NT2/D1 (cell line): ENCODE data around the gene SPRR4.

ENCODE experiments used
- SUZ12 ChIP-seq: IDR thresholded peaks from 2 replicates; pipeline ENCODE4 v1.6.1; 2011; ENCODE audit not compliant: insufficient read length, insufficient read depth; ENCODE audit errors: extremely low read depth
- YY1 ChIP-seq: IDR thresholded peaks from 2 replicates; pipeline ENCODE4 v1.6.1; 2011; ENCODE audit not compliant: insufficient read length, insufficient read depth
- ZNF274 ChIP-seq: IDR thresholded peaks from 2 replicates; pipeline ENCODE4 v1.6.1; 2011; ENCODE audit warnings: mild to moderate bottlenecking, low read depth, low read length

DNA sequence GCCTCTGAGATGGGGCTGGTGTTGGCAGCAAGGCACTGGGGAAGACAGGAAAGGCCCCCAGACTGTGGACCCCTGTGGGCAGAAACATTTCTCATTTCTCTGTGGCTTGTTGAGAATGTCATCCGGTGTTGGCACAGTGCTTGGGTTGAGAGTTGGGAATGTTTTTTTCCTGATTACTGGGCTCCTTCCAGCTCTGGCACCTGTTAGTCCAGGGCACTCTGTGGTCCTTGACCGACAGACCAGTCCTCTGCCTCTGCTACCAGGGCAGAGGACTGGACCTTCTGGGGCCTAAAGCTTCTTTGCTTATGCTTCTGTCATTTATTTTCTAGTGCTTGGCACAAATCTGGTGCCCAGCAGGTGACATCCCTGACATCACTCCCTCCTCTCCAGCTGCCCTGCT, 28.3 kb upstream of the SPRR4 start:
- no peak for TF ChIP-seq YY1
- TF ChIP-seq SUZ12: no peak
- TF ChIP-seq ZNF274: no peak
